Karpas-422 (cell line): Measurements from ENCODE around the gene PIGZ. TPM values are rescaled to one million over a fixed set of nuclear protein-coding genes. Genes with fewer than 3 reads are reported as not detected.
A peak's percentile ranks its signal among the peaks of the same experiment; 100 is the strongest.

Experiments
- DNase-seq: peaks from one replicate; pipeline ENCODE4 v3.0.0-alpha.2; 2015
- H2AFZ ChIP-seq: fragments of 200-600 bp; sonication (generic); 2 replicates; pipeline ENCODE4 v1.6.1; 2014; ENCODE audit warnings: antibody characterized with exemption, low read length, mixed read lengths
- H3K27ac ChIP-seq: fragments of 200-600 bp; sonication (generic); 2 replicates; pipeline ENCODE4 v1.5.1; 2014; ENCODE audit warnings: mild to moderate bottlenecking, low read length, moderate library complexity
- H3K27me3 ChIP-seq: fragments of 200-600 bp; sonication (generic); 2 replicates; pipeline ENCODE4 v1.6.1; 2014; ENCODE audit warnings: low read length, mixed read lengths
- H3K36me3 ChIP-seq: fragments of 200-600 bp; sonication (generic); 2 replicates; pipeline ENCODE4 v1.6.1; 2014; ENCODE audit warnings: low read length, mixed read lengths; ENCODE audit not compliant: insufficient read depth
- H3K4me1 ChIP-seq: fragments of 200-600 bp; sonication (generic); 2 replicates; pipeline ENCODE4 v1.6.1; 2014; ENCODE audit warnings: mild to moderate bottlenecking, low read length, mixed read lengths
- H3K4me2 ChIP-seq: fragments of 200-600 bp; sonication (generic); 2 replicates; pipeline ENCODE4 v1.6.1; 2014; ENCODE audit warnings: low read length, low read depth, mild to moderate bottlenecking; ENCODE audit not compliant: poor library complexity, severe bottlenecking
- H3K4me3 ChIP-seq: fragments of 200-600 bp; sonication (generic); 2 replicates; pipeline ENCODE4 v1.5.1; 2014; ENCODE audit warnings: mild to moderate bottlenecking, antibody characterized with exemption, low read length, mixed read lengths
- H3K79me2 ChIP-seq: fragments of 200-600 bp; sonication (generic); 2 replicates; pipeline ENCODE4 v1.6.1; 2014; ENCODE audit warnings: mild to moderate bottlenecking, low read length, mixed read lengths
- H3K9ac ChIP-seq: fragments of 200-600 bp; sonication (generic); 2 replicates; pipeline ENCODE4 v1.6.0; 2014; ENCODE audit warnings: low read length
- H3K9me2 ChIP-seq: fragments of 200-600 bp; sonication (generic), shearing (Covaris generic); replicated peaks from 2 replicates; pipeline ENCODE4 v1.6.0; 2014; ENCODE audit warnings: mild to moderate bottlenecking, low read length, moderate library complexity; ENCODE audit not compliant: insufficient read depth
- H3K9me3 ChIP-seq: fragments of 300-700, 200-600 bp; sonication (generic); 2 replicates; pipeline ENCODE4 v1.6.1; 2014; ENCODE audit warnings: low read length, mixed read lengths
- H4K20me1 ChIP-seq: fragments of 200-600 bp; sonication (generic); 2 replicates; pipeline ENCODE4 v1.6.1; 2014; ENCODE audit warnings: mild to moderate bottlenecking, antibody characterized with exemption, low read length, low read depth; ENCODE audit not compliant: insufficient read depth
- total RNA-seq: library from RNA; depleted of rRNA; stranded (reverse); fragments of >200 nt; shearing (Covaris generic); gene quantifications from 2 replicates; pipeline ENCODE4 v1.2.3, GENCODE V29; 2014; ENCODE audit warnings: low replicate concordance

PIGZ gene
- total RNA-seq, 1 experiment from 2014 or later, result 0.37 TPM

- Histone ChIP-seq H3K79me2 (no peaks in the 10 kb centered on the region), H3K27me3 (no peaks in the 10 kb centered on the region), H3K9me3 (no peaks in the 10 kb centered on the region), H3K9me2 (no peaks in the 10 kb centered on the region), H3K9ac (no peak overlapping the region), H4K20me1 (no peaks in the 10 kb centered on the region), H3K36me3 (no peaks in the 10 kb centered on the region), H3K27ac (no peak overlapping the region), H2AFZ (no peak overlapping the region), H3K4me1 (peaks cover 6% of the 10 kb centered on the region; the same call in 1 of the 2 replicates), H3K4me3 (no peak overlapping the region), H3K4me2 (no peak overlapping the region)
- DNase-seq, result no peak
Observed at GRCh38 chr3:196989721-196990262, 21.2 kb upstream of the PIGZ start.

GRCh38 chr3:196988241-196989029 is 19.8 kb upstream of the PIGZ start:
- DNase-seq, result peak; percentile 82
- Histone ChIP-seq H3K4me1 (peaks cover 6% of the 10 kb centered on the region; the same call in 1 of the 2 replicates), H3K9ac (no peak overlapping the region), H2AFZ (no peak overlapping the region), H3K4me3 (no peak overlapping the region), H3K79me2 (no peaks in the 10 kb centered on the region), H4K20me1 (no peaks in the 10 kb centered on the region), H3K36me3 (no peaks in the 10 kb centered on the region), H3K9me3 (peaks cover 2% of the 10 kb centered on the region; the same call in 1 of the 2 replicates), H3K4me2 (no peak overlapping the region), H3K27ac (no peak overlapping the region), H3K9me2 (no peaks in the 10 kb centered on the region), H3K27me3 (no peaks in the 10 kb centered on the region)

- Histone ChIP-seq H2AFZ (no peak overlapping the region), H3K36me3 (no peaks in the 10 kb centered on the region), H3K9me2 (no peaks in the 10 kb centered on the region), H3K4me1 (peaks cover 6% of the 10 kb centered on the region; the same call in 1 of the 2 replicates), H3K27ac (no peak overlapping the region), H4K20me1 (no peaks in the 10 kb centered on the region), H3K9ac (no peak overlapping the region), H3K4me2 (no peak overlapping the region), H3K9me3 (peaks cover 6% of the 10 kb centered on the region; the same call in 1 of the 2 replicates), H3K4me3 (no peak overlapping the region), H3K79me2 (no peaks in the 10 kb centered on the region), H3K27me3 (no peaks in the 10 kb centered on the region)
- DNase-seq, result no peak
Observed at GRCh38 chr3:196987022-196987421, 18.4 kb upstream of the PIGZ start.

- Histone ChIP-seq H3K4me1 (peaks cover 6% of the 10 kb centered on the region; the same call in 1 of the 2 replicates), H3K27me3 (0 out of 2 replicates have a peak, but pooled peaks cover 4% of the 10 kb centered on the region), H3K9me3 (peaks cover 6% of the 10 kb centered on the region; the same call in 1 of the 2 replicates), H3K36me3 (no peaks in the 10 kb centered on the region), H3K4me3 (no peak overlapping the region), H3K9me2 (no peaks in the 10 kb centered on the region), H2AFZ (no peak overlapping the region), H3K27ac (no peak overlapping the region), H4K20me1 (no peaks in the 10 kb centered on the region), H3K79me2 (no peaks in the 10 kb centered on the region), H3K4me2 (no peak overlapping the region), H3K9ac (no peak overlapping the region)
- no peak for DNase-seq
Observed at GRCh38 chr3:196985954-196986885, 17.6 kb upstream of the PIGZ start.

GRCh38 chr3:196985298-196985697 is 16.7 kb upstream of the PIGZ start:
- no peak overlapping the region for H3K4me3 ChIP-seq
- no peak for DNase-seq
- H3K36me3 ChIP-seq, result no peaks in the 10 kb centered on the region
- no peaks in the 10 kb centered on the region for H3K79me2 ChIP-seq
- H3K4me1 ChIP-seq, result peaks cover 6% of the 10 kb centered on the region; the same call in 1 of the 2 replicates
- no peak overlapping the region for H3K27ac ChIP-seq
- H3K4me2 ChIP-seq, result no peak overlapping the region
- no peaks in the 10 kb centered on the region for H3K9me2 ChIP-seq
- H3K9me3 ChIP-seq, result peaks cover 6% of the 10 kb centered on the region; the same call in 1 of the 2 replicates
- no peak overlapping the region for H3K9ac ChIP-seq
- H3K27me3 ChIP-seq, result 0 out of 2 replicates have a peak, but pooled peaks cover 4% of the 10 kb centered on the region
- H2AFZ ChIP-seq, result no peak overlapping the region
- no peaks in the 10 kb centered on the region for H4K20me1 ChIP-seq

GRCh38 chr3:196983186-196983585 is 14.6 kb upstream of the PIGZ start:
- H3K36me3 ChIP-seq, result no peaks in the 10 kb centered on the region
- peaks cover 6% of the 10 kb centered on the region; the same call in 1 of the 2 replicates for H3K9me3 ChIP-seq
- no peak overlapping the region for H2AFZ ChIP-seq
- no peaks in the 10 kb centered on the region for H3K79me2 ChIP-seq
- no peak for DNase-seq
- H3K27ac ChIP-seq, result no peak overlapping the region
- H3K9ac ChIP-seq, result no peak overlapping the region
- H3K4me2 ChIP-seq, result no peak overlapping the region
- 0 out of 2 replicates have a peak, but pooled peaks cover 5% of the 10 kb centered on the region for H3K27me3 ChIP-seq
- H3K9me2 ChIP-seq, result no peaks in the 10 kb centered on the region
- H4K20me1 ChIP-seq, result no peaks in the 10 kb centered on the region
- no peak overlapping the region for H3K4me3 ChIP-seq
- H3K4me1 ChIP-seq, result peaks cover 10% of the 10 kb centered on the region; the same call in 1 of the 2 replicates

- H3K79me2 ChIP-seq, result no peaks in the 10 kb centered on the region
- H3K36me3 ChIP-seq, result no peaks in the 10 kb centered on the region
- H3K9ac ChIP-seq, result no peak overlapping the region
- H3K27me3 ChIP-seq, result 0 out of 2 replicates have a peak, but pooled peaks cover 8% of the 10 kb centered on the region
- no peak overlapping the region for H2AFZ ChIP-seq
- no peaks in the 10 kb centered on the region for H4K20me1 ChIP-seq
- H3K27ac ChIP-seq, result no peak overlapping the region
- peaks cover 10% of the 10 kb centered on the region; the same call in 1 of the 2 replicates for H3K4me1 ChIP-seq
- no peak for DNase-seq
- no peaks in the 10 kb centered on the region for H3K9me2 ChIP-seq
- H3K9me3 ChIP-seq, result peaks cover 6% of the 10 kb centered on the region; the same call in 1 of the 2 replicates
- no peak overlapping the region for H3K4me3 ChIP-seq
- no peak overlapping the region for H3K4me2 ChIP-seq
Observed at GRCh38 chr3:196981657-196982056, 13.0 kb upstream of the PIGZ start.
